Ectodermal cell (in vitro differentiated cells): ENCODE measurements around the gene SLC31A1.
"Not testable (repeated sequence)": the region's sequence is repeated elsewhere in the genome, so short reads cannot be mapped to it uniquely, and the experiment has no call there.

Experiments
- H3K27ac ChIP-seq: 2 replicates; pipeline ENCODE4 v1.7.0; 2013; ENCODE audit warnings: mild to moderate bottlenecking, low read depth, low read length; ENCODE audit not compliant: insufficient read depth, poor library complexity, severe bottlenecking
- H3K27me3 ChIP-seq: 2 replicates; pipeline ENCODE4 v1.7.0; 2013; ENCODE audit warnings: mild to moderate bottlenecking, low read length; ENCODE audit not compliant: insufficient read depth, control insufficient read depth, poor library complexity, severe bottlenecking
- H3K36me3 ChIP-seq: one replicate; pipeline ENCODE4 v1.7.0; 2013; ENCODE audit warnings: low read length; ENCODE audit not compliant: control insufficient read depth, insufficient read depth
- H3K4me1 ChIP-seq: one replicate; pipeline ENCODE4 v1.7.0; 2013; ENCODE audit warnings: low read length; ENCODE audit not compliant: control insufficient read depth, insufficient read depth
- H3K4me3 ChIP-seq: 2 replicates; pipeline ENCODE4 v1.7.0; 2013; ENCODE audit warnings: low read depth, low read length, control low read depth; ENCODE audit not compliant: insufficient read depth
- H3K9me3 ChIP-seq: 2 replicates; pipeline ENCODE4 v1.7.0; 2013; ENCODE audit warnings: mild to moderate bottlenecking, low read length, moderate library complexity; ENCODE audit not compliant: control insufficient read depth
- WGBS, 2 experiments: methylation state at CpG; one replicate each; pipeline ENCODE4 v1.1.7; 2013; ENCODE audit warnings: missing lambda C conversion rate in 2 of 2; 5-methylcytosine and 5-hydroxymethylcytosine counted together

Gene SLC31A1

GRCh38 chr9:113278840-113279239 lies 57.5 kb downstream of the SLC31A1 start:
- Histone ChIP-seq H3K27ac (no peak overlapping the region), H3K4me3 (no peak overlapping the region), H3K9me3 (no peaks in the 10 kb centered on the region), H3K4me1 (peaks cover 3% of the 10 kb centered on the region), H3K27me3 (no peaks in the 10 kb centered on the region), H3K36me3 (peaks cover 40% of the 10 kb centered on the region)
- 95 to 97% methylated on average over 4 of the region's 4 CpGs for WGBS, 2 experiments

- H3K27ac ChIP-seq, result no peak overlapping the region
- H3K4me3 ChIP-seq, result no peak overlapping the region
- no peaks in the 10 kb centered on the region for H3K9me3 ChIP-seq
- peaks cover 2% of the 10 kb centered on the region for H3K4me1 ChIP-seq
- H3K36me3 ChIP-seq, result peaks cover 60% of the 10 kb centered on the region
- 91 to 95% methylated on average over 4 of the region's 4 CpGs for WGBS, 2 experiments
- no peaks in the 10 kb centered on the region for H3K27me3 ChIP-seq
Observed at GRCh38 chr9:113281356-113281755, 60.0 kb downstream of the SLC31A1 start.

GRCh38 chr9:113289091-113289490 lies 67.7 kb downstream of the SLC31A1 start:
- Histone ChIP-seq H3K27ac (no peak overlapping the region), H3K27me3 (no peaks in the 10 kb centered on the region), H3K36me3 (peaks cover 62% of the 10 kb centered on the region), H3K4me3 (no peak overlapping the region), H3K4me1 (no peaks in the 10 kb centered on the region), H3K9me3 (no peaks in the 10 kb centered on the region)
- 91 to 95% methylated on average over 2 of the region's 2 CpGs for WGBS, 2 experiments

DNA sequence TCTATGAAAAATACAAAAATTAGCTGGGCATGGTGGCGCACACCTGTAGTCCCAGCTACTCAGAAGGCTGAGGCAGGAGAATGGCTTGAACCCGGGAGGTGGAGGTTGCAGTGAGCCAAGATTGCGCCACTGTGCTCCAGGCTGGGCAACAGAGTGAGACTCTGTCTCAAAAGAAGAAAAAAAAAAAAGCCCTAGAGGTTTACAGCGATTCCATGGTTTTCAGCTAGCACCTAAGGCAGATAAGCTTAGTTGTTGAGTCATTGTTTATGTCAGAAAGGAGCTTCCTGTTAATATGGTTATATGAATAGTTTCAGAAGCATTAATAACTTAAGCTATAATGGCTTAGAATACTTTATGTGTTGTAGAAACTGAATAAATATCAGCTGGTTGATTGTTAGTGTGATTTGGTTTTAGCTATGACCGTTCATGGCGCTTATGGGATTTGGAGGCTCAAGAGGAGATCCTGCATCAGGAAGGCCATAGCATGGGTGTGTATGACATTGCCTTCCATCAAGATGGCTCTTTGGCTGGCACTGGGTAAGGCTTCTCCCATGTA lies 68.8 kb downstream of the SLC31A1 start:
- H3K4me3 ChIP-seq, result no peak overlapping the region
- H3K9me3 ChIP-seq, result no peaks in the 10 kb centered on the region
- H3K27ac ChIP-seq, result no peak overlapping the region
- no peaks in the 10 kb centered on the region for H3K4me1 ChIP-seq
- WGBS, 2 experiments, result 92 to 97% methylated on average over 6 of the region's 6 CpGs
- no peaks in the 10 kb centered on the region for H3K27me3 ChIP-seq
- peaks cover 53% of the 10 kb centered on the region for H3K36me3 ChIP-seq

DNA sequence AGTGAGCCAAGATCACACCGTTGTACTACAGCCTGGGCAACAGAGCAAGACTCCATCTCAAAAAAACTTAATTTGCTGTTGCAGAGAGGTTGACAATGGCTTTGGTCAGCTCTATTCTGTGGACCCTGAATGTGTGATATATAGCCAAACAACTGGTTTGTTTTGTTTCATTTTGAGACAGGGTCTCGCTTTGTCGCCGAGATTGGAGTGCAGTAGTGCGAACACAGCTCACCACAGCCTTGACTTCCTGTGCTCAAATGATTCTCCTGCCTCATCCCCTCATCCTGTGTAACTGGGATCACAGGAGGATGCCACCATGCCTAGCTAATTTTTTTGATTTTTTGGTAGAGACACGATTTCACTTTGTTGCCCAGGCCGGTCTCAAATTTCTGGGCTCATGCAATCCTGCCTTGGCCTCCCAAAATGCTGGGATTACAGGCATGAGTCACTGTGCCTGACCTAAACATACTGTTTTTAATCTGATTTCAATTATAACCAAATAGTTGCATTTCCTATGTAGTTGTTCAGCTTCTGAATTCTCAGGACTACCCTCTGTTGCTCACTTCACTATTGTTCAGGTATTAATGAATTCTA lies 72.0 kb downstream of the SLC31A1 start:
- WGBS, 2 experiments, result 94 to 96% methylated on average over 7 of the region's 7 CpGs
- H3K4me3 ChIP-seq, result no peak overlapping the region
- H3K36me3 ChIP-seq, result peaks cover 31% of the 10 kb centered on the region
- H3K9me3 ChIP-seq, result no peaks in the 10 kb centered on the region
- H3K27me3 ChIP-seq, result no peaks in the 10 kb centered on the region
- H3K4me1 ChIP-seq, result no peaks in the 10 kb centered on the region
- H3K27ac ChIP-seq, result no peak overlapping the region

DNA sequence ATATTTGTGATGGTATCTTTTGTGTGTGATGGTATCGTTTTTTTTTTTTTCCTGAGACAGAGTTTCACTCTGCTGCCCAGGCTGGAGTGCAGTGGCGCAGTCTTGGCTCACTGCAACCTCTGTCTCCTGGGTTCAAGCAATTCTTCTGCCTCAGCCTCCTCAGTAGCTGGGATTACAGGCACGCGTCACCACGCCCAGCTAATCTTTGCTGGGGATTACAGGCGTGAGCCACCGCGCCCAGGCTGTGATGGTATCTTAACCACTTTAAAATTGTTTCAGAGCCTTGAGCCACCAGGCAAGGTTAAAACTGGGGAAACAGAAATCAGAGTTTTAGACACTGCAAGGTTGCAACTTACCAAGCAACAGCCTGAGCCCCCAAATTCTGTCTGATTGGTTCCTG lies 74.9 kb downstream of the SLC31A1 start:
- WGBS, 2 experiments, result 92% methylated on average over 8 of the region's 8 CpGs
- H3K9me3 ChIP-seq, H3K4me3 ChIP-seq, H3K27ac ChIP-seq, H3K27me3 ChIP-seq, H3K4me1 ChIP-seq: not testable (repeated sequence)
- H3K36me3 ChIP-seq, result peaks cover 13% of the 10 kb centered on the region

DNA sequence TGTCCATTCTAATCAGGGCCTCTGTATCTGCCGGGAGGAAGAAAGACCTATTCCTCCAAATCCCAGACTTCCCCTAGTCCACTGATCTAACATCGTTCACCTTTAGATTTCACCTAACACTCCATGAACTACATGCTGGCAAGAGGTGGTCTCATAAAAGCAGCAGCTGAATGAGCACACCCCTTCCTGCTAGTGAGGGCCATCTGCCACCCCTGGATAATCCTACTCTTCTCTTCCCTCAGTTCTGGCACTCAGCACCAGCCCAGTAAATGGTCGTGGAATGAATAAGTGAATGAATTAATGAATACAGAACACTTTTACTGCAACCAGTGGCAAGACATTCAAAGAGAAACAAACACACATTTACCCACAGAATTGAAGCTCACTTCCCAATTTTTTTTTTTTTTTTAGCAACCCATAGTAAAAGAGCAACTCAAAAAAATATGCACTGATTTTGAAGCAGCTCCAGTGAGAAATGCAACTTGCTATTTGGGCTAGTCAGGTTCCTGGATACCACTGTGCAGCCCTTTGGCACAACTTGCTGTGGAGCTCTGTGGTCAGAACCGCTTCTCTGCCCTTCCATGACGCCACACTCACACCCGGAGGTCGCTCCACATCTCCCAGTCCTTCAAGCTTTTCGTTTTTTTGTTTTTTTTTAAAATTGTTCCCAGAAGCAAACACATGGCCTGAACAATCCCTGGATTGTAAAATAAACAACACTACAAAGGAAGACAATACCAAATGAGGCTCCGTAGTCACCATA lies 75.6 kb downstream of the SLC31A1 start:
- Histone ChIP-seq H3K27me3 (no peaks in the 10 kb centered on the region), H3K4me3 (no peak overlapping the region), H3K9me3 (no peaks in the 10 kb centered on the region), H3K27ac (no peak overlapping the region), H3K4me1 (no peaks in the 10 kb centered on the region), H3K36me3 (peaks cover 5% of the 10 kb centered on the region)
- 89 to 90% methylated on average over 8 to 9 of the region's 9 CpGs for WGBS, 2 experiments

DNA sequence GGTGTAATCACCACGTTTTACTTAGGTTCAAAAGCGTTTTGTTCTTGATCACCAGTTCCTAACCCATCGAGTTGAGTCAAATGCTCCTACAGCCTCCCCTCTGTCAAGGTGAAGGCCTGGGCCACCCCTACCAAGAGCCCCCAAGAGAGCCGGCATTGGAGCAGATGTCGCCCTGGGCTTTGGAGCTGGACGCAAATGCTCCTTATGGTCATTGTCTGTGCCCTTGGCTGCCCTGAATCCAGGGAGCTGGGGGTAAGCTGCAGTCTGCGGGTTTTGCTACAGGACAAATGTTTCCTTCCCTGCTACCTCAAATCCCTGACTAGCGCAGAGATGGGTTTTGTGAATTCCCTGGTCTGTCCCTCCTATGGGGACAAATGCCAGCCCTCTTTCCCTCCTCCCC lies 77.0 kb downstream of the SLC31A1 start:
- no peak overlapping the region for H3K4me3 ChIP-seq
- no peaks in the 10 kb centered on the region for H3K9me3 ChIP-seq
- no peaks in the 10 kb centered on the region for H3K27me3 ChIP-seq
- H3K36me3 ChIP-seq, result no peaks in the 10 kb centered on the region
- H3K4me1 ChIP-seq, result no peaks in the 10 kb centered on the region
- WGBS, 2 experiments, result 92 to 94% methylated on average over 8 of the region's 8 CpGs
- H3K27ac ChIP-seq, result no peak overlapping the region

DNA sequence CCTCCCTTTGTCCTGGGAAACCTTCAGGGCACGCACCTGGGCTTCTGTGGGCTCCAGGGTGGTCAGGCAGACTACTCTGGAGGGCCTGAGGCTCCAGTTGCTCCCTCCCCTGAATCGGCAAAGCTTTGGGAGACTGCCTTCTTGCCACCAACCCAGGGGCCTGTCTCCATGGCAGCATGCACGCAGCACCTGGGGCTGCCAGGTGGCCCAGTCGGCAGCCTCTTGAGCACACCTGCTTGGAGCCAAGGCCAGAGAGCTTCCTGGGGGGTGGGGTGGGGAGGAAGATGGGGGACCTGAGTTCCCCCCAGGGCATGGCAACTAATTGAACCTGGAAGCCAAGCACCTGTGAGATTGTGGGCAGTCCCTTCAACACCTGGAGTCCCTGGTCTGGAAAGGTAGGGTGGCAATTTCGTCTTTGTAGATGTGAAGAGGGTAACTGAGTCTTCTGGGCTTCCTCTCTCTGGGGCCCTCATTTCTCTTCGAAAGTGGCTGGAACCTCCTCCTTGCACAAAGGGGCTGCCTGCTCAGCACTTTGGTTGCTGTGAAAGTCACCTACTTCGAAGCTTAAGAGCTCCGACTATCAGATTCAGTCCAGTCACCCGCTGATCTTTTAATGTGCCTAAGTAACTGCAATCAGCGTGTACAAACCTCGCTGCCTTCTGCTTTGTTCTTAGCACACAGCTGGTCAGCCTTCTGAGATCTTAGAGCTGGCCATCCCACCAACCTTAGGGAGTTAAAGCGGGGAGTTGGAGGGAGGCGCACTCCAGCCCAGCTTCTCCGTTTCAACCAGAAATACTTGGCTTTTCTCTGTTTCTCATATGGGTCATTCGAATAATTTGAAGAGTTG lies 77.8 kb downstream of the SLC31A1 start:
- Histone ChIP-seq H3K36me3 (no peaks in the 10 kb centered on the region), H3K27me3 (no peaks in the 10 kb centered on the region), H3K4me1 (no peaks in the 10 kb centered on the region), H3K9me3 (no peaks in the 10 kb centered on the region), H3K27ac (no peak overlapping the region), H3K4me3 (no peak overlapping the region)
- 82 to 90% methylated on average over 13 to 15 of the region's 15 CpGs for WGBS, 2 experiments

GRCh38 chr9:113299800-113300292 lies 78.5 kb downstream of the SLC31A1 start:
- Histone ChIP-seq H3K27me3 (no peaks in the 10 kb centered on the region), H3K36me3 (no peaks in the 10 kb centered on the region), H3K27ac (no peak overlapping the region), H3K4me3 (no peak overlapping the region), H3K9me3 (no peaks in the 10 kb centered on the region), H3K4me1 (no peaks in the 10 kb centered on the region)
- WGBS, 2 experiments, result 86 to 91% methylated on average over 8 of the region's 8 CpGs
